ENCODE results near the gene DNALI1.

DNA sequence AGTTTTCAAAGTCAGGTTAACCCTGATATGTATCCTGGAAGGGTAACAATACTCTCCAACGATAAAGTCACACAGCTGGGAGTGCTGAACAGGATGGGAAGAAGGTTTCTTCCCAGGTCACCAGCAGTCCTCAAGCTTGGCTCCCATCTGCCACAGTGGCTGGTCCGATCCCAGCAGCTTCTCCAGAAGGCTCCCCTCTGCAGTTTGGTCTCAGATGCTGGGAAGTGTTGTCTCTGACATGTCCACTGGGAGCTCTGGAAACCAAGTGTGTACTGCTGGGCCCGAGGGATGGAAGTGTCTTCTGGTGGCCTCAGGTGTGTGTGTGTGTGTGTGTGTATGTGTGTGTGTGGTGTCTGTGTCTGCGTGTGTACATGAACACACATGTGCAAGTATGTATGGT lies 55.4 kb downstream of the DNALI1 start:
- TF ChIP-seq YY1 (IDR thresholded peaks at IDR 0.05; ENCODE audit: low read depth) (no peak), EP300 (IDR thresholded peaks at IDR 0.05; ENCODE audit: borderline replicate concordance in 1 of 2, low read depth in 1 of 2, low read length in 1 of 2) (no peak)
- TF ChIP-seq, protein P1, sequence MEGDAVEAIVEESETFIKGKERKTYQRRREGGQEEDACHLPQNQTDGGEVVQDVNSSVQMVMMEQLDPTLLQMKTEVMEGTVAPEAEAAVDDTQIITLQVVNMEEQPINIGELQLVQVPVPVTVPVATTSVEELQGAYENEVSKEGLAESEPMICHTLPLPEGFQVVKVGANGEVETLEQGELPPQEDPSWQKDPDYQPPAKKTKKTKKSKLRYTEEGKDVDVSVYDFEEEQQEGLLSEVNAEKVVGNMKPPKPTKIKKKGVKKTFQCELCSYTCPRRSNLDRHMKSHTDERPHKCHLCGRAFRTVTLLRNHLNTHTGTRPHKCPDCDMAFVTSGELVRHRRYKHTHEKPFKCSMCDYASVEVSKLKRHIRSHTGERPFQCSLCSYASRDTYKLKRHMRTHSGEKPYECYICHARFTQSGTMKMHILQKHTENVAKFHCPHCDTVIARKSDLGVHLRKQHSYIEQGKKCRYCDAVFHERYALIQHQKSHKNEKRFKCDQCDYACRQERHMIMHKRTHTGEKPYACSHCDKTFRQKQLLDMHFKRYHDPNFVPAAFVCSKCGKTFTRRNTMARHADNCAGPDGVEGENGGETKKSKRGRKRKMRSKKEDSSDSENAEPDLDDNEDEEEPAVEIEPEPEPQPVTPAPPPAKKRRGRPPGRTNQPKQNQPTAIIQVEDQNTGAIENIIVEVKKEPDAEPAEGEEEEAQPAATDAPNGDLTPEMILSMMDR (IDR thresholded peaks at IDR 0.05) = no peak

Measured in SK-N-SH (cell line).